ENCODE data around the gene PHOSPHO1.
A peak's percentile ranks its signal among the peaks of the same experiment; 100 is the strongest.

PHOSPHO1 gene

DNA sequence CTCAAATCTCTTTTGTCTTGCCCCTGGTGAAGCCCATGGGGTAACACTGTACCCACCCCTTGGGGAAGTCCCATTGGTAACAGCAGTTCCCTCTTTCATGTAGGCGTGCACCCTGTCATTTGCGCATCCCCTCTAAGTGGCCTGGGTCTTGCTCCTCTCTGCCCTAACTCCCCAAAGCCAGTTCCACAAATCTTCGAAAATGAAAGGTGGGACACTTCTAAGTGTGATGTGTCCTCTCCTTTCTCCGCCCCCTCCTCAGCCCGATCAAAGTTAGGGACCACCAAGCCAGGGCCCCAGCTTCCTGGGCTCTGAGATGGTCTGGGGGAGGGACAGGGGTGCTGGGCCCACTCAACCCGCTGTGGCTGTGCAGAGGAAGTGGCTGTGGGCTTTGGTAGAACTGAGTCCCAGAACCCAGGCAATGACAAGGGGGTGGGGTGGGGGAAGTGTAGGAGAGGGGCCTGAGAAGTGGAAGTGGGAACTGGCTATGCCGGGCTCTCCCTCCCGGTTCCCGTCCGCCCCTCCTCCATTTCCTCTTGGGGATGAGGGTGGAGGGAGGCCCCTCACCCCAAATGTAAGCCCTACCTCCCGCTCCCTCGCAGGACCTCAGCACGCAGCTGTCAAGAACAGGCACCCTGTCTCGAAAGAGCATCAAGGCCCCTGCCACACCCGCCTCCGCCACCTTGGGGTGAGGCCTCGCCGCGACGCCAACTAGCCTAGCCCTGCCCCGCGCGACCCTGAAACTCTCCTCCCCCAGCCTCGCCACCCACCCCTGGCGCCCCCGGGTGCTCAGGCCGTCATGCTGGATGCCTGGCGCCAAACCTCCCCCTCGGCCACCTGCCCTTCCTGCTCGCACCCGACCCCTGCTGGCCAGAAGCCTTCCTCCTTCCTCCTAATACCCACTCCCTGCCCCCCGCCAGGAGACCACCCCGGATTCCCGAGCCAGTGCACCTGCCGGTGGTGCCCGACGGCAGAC is 11.4 kb downstream of the PHOSPHO1 start:
- peak in 1 of 2 donors; percentile 57 for DNase-seq (ENCODE audit: low read depth in 2 of 2)

DNA sequence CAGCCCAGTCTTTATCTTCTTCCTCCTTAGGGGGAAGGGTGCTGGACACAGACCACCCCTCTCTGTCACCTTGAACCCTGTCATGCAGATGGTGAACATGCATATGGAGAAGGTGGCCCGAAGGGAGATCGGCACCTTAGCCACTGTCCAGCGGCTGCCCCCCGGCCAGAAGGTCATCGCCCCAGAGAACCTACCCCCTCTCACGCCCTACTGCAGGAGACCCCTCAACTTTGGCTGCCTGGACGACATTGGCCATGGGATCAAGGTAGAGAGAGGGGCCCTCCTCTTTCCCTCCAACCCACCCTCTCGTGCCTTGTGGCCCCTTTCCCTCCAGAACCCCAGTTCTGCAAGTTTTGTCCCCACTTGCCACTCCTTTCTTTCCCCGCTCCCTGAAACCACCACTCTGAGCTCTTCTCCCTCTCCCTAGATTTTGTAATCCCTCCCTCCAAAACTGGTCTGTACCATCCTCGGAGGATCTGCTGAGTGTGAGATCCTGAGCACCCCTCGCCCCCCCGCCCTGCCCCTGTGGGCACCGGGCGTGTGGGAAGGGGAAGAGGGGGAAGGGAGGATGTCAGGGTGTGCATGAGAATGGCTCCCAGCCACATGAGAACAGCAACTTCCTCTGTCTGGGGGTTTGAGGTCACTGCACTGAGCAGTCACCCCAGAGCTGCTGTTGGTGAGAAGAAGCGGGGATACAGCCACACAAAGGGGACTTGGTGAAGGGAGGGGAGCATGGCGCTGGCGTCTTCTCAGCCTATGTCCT is 12.8 kb downstream of the PHOSPHO1 start:
- DNase-seq (ENCODE audit: low read depth in 2 of 2) = peak; percentile 53 to 63

DNA sequence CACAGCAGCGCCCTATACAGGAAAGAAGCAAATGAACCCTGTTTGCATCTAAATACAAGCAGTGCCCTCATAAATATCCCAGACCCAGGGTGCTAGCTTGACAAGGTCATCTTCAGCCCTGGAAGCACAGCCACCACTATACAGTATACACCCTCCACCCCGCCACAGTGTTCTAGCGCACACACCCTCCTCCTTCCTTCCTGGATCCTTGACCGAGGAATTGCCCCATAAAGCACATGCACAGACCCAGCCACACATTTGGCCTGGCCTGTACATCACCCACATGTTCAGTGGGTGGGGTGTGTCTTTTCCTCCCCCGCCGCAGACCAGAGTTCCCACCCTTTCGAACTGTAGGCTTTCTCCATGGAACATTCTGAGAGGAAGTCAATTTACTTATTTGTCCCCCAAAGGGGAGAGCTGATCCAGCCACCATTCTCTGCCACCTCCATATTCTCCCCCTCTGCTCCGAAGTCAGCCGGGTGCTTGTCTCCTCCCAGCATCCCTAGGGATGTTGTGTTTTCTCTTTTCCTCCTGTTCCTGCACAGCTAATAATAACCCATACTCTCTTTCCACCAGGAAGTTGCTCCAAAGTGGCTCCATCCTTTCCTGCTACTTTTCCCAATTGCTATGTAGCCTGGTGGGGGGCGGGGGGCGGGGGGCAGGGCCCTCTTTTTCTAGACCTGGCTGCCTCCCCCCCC is 13.5 kb downstream of the PHOSPHO1 start:
- no peak for DNase-seq (ENCODE audit: low read depth in 2 of 2)

DNA sequence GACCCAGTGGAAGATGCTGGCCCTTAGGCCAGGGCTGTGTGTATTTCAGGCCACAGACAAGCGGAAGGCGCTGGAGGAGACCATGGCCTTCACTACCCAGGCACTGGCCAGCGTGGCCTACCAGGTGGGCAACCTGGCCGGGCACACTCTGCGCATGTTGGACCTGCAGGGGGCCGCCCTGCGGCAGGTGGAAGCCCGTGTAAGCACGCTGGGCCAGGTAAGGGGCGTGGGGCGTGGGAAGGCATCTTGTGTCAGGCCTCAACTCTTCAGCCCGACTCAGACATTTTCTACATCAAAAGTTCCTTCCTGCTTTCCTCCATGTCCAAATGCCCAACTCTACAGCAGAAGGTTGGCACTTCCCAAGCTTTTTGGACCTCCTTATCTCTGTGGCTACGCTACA is 14.1 kb downstream of the PHOSPHO1 start:
- no peak for DNase-seq (ENCODE audit: low read depth in 2 of 2)

DNA sequence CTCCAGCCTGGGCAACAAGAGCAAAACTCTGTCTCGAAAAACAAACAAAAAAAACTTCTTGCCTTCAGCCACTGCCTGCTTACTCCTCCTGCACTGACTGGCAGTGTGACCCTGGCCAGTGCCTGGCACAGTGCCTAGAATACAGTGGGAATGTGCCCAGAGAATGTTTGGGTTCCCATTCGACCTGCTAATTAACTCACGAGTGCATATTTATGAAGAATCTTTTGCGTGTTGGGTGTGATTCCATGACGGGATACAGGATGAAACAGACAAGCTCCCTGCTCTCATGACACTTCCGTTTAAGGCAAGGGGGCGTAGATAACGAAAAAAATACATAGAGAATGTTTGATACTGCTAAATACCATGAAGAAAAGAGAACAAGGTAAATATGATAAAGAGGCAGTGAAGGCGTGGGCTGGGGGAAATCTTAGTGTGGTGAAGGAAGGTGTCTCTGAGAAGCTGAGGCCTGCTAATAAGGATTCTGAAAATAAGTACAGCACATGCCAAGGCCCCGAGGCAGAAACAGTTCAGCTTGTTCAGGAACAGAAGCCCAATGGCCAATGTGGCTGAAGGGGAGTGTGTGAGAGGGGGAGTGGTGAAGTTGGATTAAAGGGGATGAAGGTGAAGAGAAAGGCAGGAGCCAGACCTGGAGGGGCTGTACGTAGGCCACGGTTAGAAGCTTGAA is 15.8 kb downstream of the PHOSPHO1 start:
- no peak for DNase-seq (ENCODE audit: low read depth in 2 of 2)

DNA sequence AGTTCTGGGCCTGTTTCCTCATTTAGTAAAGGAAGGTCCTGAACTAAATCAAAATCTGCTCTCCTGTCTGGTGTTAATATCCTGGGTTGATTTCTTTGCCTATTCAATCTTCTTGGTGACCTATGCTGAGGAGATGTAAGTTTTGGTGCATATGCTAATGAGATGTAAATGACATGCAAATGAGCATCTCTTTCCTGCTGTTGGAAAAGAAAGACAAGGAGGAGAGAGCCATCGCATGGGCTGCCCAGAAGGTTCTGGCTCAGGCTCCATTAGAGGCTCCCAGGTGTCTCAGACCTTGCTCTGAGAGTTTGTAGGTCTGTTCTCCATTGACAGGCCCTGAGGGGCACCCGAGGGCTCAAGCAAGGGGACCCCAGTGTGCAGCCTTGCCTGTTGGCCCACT is 16.7 kb downstream of the PHOSPHO1 start:
- no peak for DNase-seq (ENCODE audit: low read depth in 2 of 2)

DNA sequence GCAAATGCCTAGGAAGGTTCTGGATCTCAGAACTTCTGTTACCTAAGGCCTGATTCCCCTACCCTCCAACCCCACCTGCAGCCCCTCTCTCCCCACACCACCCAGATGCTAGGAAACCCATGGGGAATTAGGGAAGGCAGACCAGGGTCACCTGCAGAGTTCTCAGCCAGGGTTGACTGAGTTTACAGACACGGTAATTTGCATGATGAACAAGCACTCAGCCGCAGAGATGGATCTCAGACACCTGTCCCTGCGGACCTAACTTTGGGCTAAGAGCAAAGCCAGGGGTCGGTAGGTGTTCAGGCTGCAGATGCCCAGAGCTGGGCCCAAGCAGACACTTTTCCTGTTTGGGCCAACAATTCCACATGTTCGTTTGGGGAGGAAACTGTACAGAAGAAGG is 17.2 kb downstream of the PHOSPHO1 start:
- no peak for DNase-seq (ENCODE audit: low read depth in 2 of 2)

DNA sequence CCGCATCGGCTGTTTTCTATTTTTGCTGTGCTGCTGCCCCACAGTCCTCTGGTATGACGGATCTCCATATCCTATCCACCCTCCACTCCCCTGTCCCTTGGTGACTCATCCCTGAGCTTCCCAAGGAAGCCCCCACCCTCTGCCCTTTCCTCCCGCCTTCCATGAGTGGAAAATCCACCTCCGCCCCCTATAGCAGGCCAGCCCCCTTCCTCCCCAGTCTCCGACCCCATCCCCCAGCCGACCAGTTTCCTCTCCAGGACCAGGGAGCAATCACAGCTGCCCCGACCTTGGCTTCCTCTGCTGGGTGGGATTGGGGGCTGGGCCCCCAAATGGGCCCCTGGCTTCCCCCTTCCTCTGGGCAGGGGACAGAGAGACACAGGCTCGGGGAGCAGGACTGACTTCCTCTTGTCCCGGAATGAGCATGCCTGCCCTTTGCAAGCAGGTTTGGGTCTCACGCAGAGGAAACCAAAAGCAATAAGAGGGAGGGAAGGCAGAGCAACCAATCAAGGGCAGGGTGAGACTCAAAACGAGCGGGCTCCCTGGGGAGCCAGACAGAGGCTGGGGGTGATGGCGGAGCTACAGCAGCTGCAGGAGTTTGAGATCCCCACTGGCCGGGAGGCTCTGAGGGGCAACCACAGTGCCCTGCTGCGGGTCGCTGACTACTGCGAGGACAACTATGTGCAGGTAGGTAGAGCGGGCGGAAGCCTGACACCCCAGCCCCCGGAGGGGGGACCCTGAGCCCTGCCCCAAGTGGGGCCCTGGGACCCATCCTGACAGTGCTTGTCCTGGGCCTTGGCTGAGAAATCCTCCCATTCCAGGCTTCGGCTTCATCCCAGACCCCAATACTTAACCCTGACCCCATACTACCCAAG is 20.2 kb downstream of the PHOSPHO1 start, which contains the start of the genes ABI3 and GNGT2:
ABI3 (plus strand) TSS at position 550 of the 872 bp plus-strand sequence; CDS start at position 568, 18 bp downstream.
GNGT2 (minus strand) TSS at position 417 of the 872 bp plus-strand sequence. CDS start 3,152 bp downstream, outside the sequence.
- peak; percentile 59 to 62 for DNase-seq (ENCODE audit: low read depth in 2 of 2)

DNA sequence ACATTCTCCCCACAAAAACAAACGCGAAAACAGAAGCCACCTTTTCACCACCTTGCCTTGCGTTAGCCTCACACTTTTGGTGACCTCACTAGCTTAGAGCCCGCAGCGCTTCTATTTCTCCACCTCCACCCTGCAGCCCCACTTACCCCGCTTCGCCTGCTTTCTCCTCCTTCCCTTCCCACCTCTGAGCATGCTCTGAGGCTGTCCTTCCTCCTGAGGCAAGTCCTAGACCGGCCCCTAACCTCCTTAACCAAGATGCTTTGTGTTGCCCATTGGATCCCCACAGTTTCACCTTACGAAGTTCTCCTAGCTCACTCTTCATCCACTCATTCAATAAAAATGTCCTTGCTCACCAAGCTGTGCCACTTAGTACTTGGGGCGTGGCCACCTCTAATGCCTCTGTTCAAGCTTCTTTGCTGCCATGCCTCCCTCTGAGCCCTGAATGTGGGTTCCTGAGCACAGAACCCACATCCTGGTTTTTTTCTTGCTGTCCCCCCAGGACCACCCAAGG is 21.5 kb downstream of the PHOSPHO1 start:
- DNase-seq (ENCODE audit: low read depth in 2 of 2) = no peak

DNA sequence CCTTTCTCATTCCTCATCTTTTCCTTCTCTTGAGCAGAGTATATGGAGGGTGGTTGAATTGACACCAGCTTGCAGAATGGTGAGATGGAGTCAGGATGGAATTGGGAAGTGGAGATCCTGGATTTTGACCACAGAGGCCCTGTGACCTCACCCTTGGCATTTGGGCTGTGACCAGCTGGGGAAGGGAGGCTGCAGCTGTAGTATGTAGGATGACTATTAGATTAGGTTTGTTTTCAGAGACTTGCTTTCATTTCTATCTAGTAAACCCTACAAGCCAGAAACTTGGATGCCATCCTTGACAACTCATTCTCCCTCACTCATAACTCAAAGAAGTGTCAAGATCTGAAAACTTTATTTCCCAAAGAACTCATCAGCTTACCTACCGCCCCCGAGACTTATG is 26.1 kb downstream of the PHOSPHO1 start:
- DNase-seq (ENCODE audit: low read depth in 2 of 2) = no peak

DNA sequence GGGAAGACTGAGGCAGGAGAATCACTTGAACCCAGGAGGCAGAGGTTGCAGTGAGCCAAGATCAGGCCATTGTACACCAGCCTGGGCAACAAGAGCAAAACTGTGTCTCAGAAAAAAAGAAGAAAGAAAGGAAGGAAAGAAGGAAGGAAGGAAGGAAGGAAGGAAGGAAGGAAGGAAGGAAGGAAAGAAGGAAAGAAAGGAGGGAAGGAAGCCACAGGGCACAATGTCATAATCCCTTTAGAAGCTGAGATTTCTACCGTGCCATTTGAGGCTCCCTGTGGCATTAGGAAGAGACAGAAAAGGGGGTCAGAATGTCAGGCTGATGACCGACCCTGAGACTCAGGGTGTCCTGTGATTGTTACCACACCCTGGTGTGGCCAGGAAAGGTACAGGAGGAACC is 26.8 kb downstream of the PHOSPHO1 start:
- DNase-seq (ENCODE audit: low read depth in 2 of 2) = no peak

DNA sequence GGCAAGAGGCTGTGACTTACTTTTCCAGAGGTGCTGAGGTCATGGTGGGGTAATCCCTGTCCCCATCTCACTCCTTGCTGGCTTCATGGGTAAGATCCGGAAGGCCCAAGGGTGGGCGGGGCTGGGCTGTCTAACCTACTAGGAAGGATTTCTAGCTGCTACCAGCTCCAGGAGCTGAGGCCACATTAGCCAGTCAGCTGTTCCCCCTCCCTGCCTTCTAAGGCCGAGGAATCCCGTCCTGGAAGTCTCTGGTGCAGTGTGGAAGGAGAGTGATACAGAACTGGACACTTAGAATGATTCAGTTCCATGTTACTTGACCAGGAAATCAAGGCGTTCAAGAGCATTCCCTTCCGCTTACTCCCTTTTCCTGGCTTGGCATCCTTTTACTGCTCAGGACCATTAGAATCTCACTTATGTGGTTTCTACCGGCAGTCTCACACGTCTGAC is 29.1 kb downstream of the PHOSPHO1 start:
- no peak for DNase-seq (ENCODE audit: low read depth in 2 of 2)

DNA sequence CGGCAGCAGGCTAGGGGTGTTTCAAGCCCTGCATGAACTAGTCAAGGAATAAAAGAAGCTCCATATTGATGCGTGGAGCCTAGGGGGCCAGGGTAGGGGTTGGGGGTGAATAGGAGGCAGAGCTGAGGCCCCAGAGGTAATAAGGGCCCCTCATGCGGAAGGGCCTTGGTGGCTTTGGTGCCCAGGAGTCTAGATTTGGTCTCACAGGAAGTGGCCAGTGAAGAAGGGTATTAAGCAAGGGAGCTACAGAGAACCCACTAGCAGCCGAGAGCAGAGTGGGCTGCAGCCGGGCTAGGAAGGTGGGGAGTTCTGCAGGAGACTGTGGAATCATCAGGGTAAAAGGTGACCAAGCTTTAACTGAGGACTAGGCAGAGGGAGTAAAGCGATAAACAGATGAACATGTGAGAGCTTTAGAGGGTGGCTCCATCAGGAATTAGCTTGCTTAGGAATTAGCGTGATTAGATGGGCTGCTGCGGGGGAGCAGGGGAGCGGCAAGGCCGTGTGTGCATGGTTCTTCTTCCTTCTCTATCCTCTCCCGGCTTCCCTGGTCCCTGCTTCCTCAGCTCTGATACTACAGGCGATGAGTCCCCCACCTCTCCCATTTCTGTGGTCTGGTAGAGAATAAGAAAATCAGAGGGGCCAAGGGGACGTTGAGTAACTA is 30.0 kb downstream of the PHOSPHO1 start:
- no peak for DNase-seq (ENCODE audit: low read depth in 2 of 2)

DNA sequence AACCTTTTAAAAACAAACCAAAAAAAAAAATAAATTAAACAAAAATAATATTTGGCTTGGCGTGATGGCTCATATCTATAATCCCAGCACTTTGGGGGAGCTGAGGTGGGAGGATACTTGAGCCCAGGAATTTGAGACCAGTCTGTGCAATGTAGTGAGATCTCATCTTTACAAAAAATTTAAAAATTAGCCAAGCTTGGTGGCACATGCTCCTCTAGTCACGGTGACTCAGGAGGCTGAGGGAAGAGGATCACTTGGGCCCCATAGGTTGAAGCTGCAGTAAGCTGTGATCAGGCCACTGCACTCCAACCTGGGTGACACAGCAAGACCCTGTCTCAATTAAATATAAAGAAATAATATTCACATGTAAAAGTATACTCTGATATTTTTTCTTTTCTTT is 32.4 kb downstream of the PHOSPHO1 start:
- DNase-seq (ENCODE audit: low read depth in 2 of 2) = no peak

DNA sequence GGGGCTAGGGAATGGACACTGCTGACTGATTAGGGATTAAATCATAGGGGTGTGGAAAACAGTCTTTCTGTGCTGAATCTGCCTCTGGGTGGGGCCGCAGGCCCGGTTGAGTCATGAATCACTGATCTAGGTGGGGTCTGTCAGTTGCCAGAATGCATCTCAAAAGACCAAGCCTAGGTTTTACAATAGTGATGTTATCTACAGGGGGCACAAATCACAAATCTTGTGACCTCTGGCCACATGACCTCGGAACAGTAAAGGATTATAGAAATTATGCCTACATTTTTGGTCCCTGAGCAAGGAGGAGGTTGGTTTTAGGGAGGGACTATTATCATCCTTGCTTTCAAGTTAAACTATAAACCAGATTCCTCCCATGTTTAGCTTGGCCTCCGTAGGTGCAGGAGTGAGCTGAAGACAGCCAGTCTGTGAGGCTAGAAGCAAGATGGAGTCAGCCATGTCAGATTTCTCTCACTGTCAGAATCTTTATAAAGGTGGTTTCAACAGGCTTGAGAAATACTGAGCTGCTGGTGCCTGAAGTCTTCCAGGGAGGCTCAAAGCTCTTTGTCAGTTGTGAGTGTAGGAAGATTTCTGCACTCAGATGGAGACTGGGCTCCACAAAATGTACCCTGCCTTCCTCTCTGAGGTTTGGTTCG is 33.1 kb downstream of the PHOSPHO1 start:
- no peak for DNase-seq (ENCODE audit: low read depth in 2 of 2)

DNA sequence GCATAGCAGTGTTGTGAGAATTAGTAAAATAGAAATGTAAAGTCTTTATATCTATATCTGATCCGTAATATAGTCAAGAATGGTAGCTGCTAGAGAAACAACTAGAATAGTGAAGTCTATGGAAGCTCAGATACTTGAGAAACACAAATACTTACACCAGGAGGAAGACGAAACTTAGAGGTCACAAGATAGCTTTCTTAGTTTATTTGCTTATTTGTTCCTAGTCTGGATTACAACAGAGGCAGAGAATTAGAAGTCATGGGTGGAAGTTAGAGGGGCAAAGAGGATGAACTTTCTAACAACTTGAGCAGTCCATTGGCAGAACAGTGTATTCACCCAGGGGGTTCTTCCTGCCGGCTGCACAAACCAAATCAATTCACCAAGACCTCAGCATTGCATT is 34.1 kb downstream of the PHOSPHO1 start:
- DNase-seq (ENCODE audit: low read depth in 2 of 2) = no peak

DNA sequence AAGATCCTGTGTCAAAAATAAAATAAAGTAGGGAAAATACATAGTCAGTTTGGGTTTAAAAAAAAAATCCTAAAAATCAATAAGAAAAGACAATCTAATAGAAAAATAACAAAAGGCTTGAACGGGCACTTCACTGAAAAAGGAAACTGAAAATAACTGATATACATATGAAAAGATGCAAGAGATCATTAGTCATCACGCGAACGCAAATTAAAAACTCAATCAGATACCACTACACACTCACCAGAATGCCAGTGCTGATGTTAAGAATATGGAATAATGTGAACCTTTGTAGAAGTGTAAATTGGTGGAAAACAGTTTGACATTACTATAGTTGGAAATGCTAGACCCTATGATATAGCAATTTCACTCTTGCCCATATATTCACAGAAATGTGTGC is 34.8 kb downstream of the PHOSPHO1 start:
- DNase-seq (ENCODE audit: low read depth in 2 of 2) = no peak

DNA sequence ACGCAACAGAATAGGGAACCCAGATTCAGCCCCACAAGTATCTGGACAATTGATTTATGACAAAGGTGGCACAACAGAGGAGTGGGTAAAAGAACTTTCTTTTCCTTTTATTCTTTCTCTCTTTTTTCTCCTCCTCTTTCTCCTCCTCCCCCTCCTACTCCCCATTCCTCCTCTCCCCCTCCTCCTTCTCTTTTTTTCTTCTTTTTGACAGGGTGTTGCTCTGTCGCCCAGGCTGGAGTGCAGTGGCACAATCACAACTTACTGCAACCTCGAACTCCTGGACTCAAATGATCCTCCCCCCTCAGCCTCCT is 36.3 kb downstream of the PHOSPHO1 start:
- DNase-seq (ENCODE audit: low read depth in 2 of 2) = no peak
